ENCODE data around the gene FBXO31. TPM values are rescaled to one million over a fixed set of nuclear protein-coding genes. Genes with fewer than 3 reads are reported as not detected.

FBXO31 gene
- total and polyA plus RNA-seq, 2 donors (not counting 1 experiment from before 2014, with no cell fraction given): 17.8 to 32.9 TPM

- TF ChIP-seq CTCF (IDR thresholded peaks at IDR 0.05): no peak
- TF ChIP-seq EZH2 (IDR thresholded peaks at IDR 0.05; ENCODE audit: borderline replicate concordance, insufficient read depth, low read depth, low read length, poor library complexity, severe bottlenecking): no peak
- no peaks in the 10 kb centered on the region for H3K4me1 ChIP-seq (ENCODE audit: control insufficient read depth in 2 of 2, insufficient read depth in 2 of 2, low read length in 2 of 2)
- H3K79me2 ChIP-seq (ENCODE audit: control insufficient read depth, insufficient read depth, low read length): no peaks in the 10 kb centered on the region
- Mint-ChIP-seq H3K4me1 (no peaks in the 10 kb centered on the region), H3K9me3 (ENCODE audit: insufficient read depth) (no peaks in the 10 kb centered on the region), H3K4me3 (no peak overlapping the region), H3K27me3 (no peaks in the 10 kb centered on the region), H3K27ac (no peak overlapping the region)
- H3K4me3 ChIP-seq (ENCODE audit: control extremely low read depth in 1 of 5, extremely low read depth in 1 of 5, insufficient read depth in 1 of 5, low read depth in 2 of 5, low read length in 4 of 5): no peak overlapping the region
- 94% methylated on average over 27 of the region's 30 CpGs for WGBS (ENCODE audit: insufficient coverage)
- no peak overlapping the region for H2AFZ ChIP-seq (ENCODE audit: insufficient read depth, low read depth, low read length, poor library complexity, severe bottlenecking)
- H3K9me3 ChIP-seq (ENCODE audit: control extremely low read depth in 1 of 3, control insufficient read depth in 2 of 3, insufficient read depth in 1 of 3, low read length in 2 of 3): peaks cover 0 to 6% (median 0%) of the 10 kb centered on the region in 3 donors
- H3K36me3 ChIP-seq (replicated peaks in 1 of 2; ENCODE audit: control extremely low read depth in 1 of 2, control insufficient read depth in 1 of 2, extremely low read depth in 1 of 2, insufficient read depth in 2 of 2, low read length in 1 of 2): no peaks in the 10 kb centered on the region
- H3K9ac ChIP-seq (ENCODE audit: low read length): no peak overlapping the region
- H3K4me2 ChIP-seq (replicated peaks; ENCODE audit: low read depth, low read length, poor library complexity, severe bottlenecking): no peak overlapping the region
- H3K27ac ChIP-seq (ENCODE audit: low read length in 2 of 2): no peak overlapping the region
- DNase-seq (no peak), ATAC-seq (ENCODE audit: low read depth) (no peak)
- CTCF ChIA-PET: no interaction called here
- H3K27me3 ChIP-seq (replicated peaks in 1 of 4; ENCODE audit: control extremely low read depth in 1 of 4, control insufficient read depth in 3 of 4, insufficient read depth in 4 of 4, low read length in 3 of 4): no peaks in the 10 kb centered on the region
- intact Hi-C loops (cut with micrococcal nuclease): no loop called here
- POLR2A ChIA-PET: no interaction called here
- H4K20me1 ChIP-seq (ENCODE audit: control insufficient read depth, insufficient read depth, low read length, poor library complexity, severe bottlenecking): no peaks in the 10 kb centered on the region
Measured at GRCh38 chr16:87305505-87306391, 77.8 kb downstream of the FBXO31 start.

- Histone ChIP-seq H3K9ac (ENCODE audit: low read length) (no peak overlapping the region), H3K27me3 (replicated peaks in 1 of 4; ENCODE audit: control extremely low read depth in 1 of 4, control insufficient read depth in 3 of 4, insufficient read depth in 4 of 4, low read length in 3 of 4) (no peaks in the 10 kb centered on the region), H3K79me2 (ENCODE audit: control insufficient read depth, insufficient read depth, low read length) (no peaks in the 10 kb centered on the region), H3K4me1 (ENCODE audit: control insufficient read depth in 2 of 2, insufficient read depth in 2 of 2, low read length in 2 of 2) (no peaks in the 10 kb centered on the region), H4K20me1 (ENCODE audit: control insufficient read depth, insufficient read depth, low read length, poor library complexity, severe bottlenecking) (no peaks in the 10 kb centered on the region), H3K36me3 (replicated peaks in 1 of 2; ENCODE audit: control extremely low read depth in 1 of 2, control insufficient read depth in 1 of 2, extremely low read depth in 1 of 2, insufficient read depth in 2 of 2, low read length in 1 of 2) (no peaks in the 10 kb centered on the region), H3K4me3 (ENCODE audit: control extremely low read depth in 1 of 5, extremely low read depth in 1 of 5, insufficient read depth in 1 of 5, low read depth in 2 of 5, low read length in 4 of 5) (no peak overlapping the region), H3K4me2 (replicated peaks; ENCODE audit: low read depth, low read length, poor library complexity, severe bottlenecking) (no peak overlapping the region), H3K27ac (ENCODE audit: low read length in 2 of 2) (no peak overlapping the region), H3K9me3 (ENCODE audit: control extremely low read depth in 1 of 3, control insufficient read depth in 2 of 3, insufficient read depth in 1 of 3, low read length in 2 of 3) (peaks cover 0 to 6% (median 0%) of the 10 kb centered on the region in 3 donors), H2AFZ (ENCODE audit: insufficient read depth, low read depth, low read length, poor library complexity, severe bottlenecking) (no peak overlapping the region)
- no peak for ATAC-seq (ENCODE audit: low read depth)
- H3K4me1 Mint-ChIP-seq: no peaks in the 10 kb centered on the region
- WGBS (ENCODE audit: insufficient coverage): 36% methylated on average over 9 of the region's 10 CpGs
- ChIA-PET POLR2A (no interaction called here), CTCF (no interaction called here)
- H3K27me3 Mint-ChIP-seq: no peaks in the 10 kb centered on the region
- H3K4me3 Mint-ChIP-seq: no peak overlapping the region
- TF ChIP-seq CTCF (IDR thresholded peaks at IDR 0.05) (no peak), EZH2 (IDR thresholded peaks at IDR 0.05; ENCODE audit: borderline replicate concordance, insufficient read depth, low read depth, low read length, poor library complexity, severe bottlenecking) (no peak)
- no peak overlapping the region for H3K27ac Mint-ChIP-seq
- intact Hi-C loops (cut with micrococcal nuclease): no loop called here
- no peak for DNase-seq
- no peaks in the 10 kb centered on the region for H3K9me3 Mint-ChIP-seq (ENCODE audit: insufficient read depth)
Measured at GRCh38 chr16:87304951-87305350, 78.6 kb downstream of the FBXO31 start.
